GM08714 (cell line): ENCODE results near the gene CBR4.
"Not testable (repeated sequence)": the region's sequence is repeated elsewhere in the genome, so short reads cannot be mapped to it uniquely, and the experiment has no call there.

Source experiments
- H3K4me3 ChIP-seq: fragments of 200-500 bp; sonication (Bioruptor generic); 2 replicates; pipeline ENCODE4 v1.5.1; 2014; ENCODE audit warnings: mild to moderate bottlenecking, low read length, inconsistent platforms
- ZNF274 ChIP-seq: IDR thresholded peaks from 2 replicates; pipeline ENCODE4 v1.6.1; 2012; ENCODE audit warnings: mild to moderate bottlenecking, low read depth, low read length

CBR4 gene

GRCh38 chr4:169044714-169045447, 34.8 kb upstream of the CBR4 start:
- no peak for TF ChIP-seq ZNF274
- H3K4me3 ChIP-seq, result no peak overlapping the region

GRCh38 chr4:169042608-169043007, 32.6 kb upstream of the CBR4 start:
- TF ChIP-seq ZNF274, result no peak
- H3K4me3 ChIP-seq, result no peak overlapping the region

GRCh38 chr4:169040559-169041261, 30.7 kb upstream of the CBR4 start:
- H3K4me3 ChIP-seq, result no peak overlapping the region
- TF ChIP-seq ZNF274, result no peak

- TF ChIP-seq ZNF274, result no peak
Observed at GRCh38 chr4:169039251-169039954, 29.3 kb upstream of the CBR4 start.

GRCh38 chr4:169037506-169037905, 27.5 kb upstream of the CBR4 start:
- no peak for TF ChIP-seq ZNF274
- no peak overlapping the region for H3K4me3 ChIP-seq

More at GRCh38 chr4:169039251-169039954, 29.3 kb upstream of the CBR4 start:
- no peak overlapping the region for H3K4me3 ChIP-seq

GRCh38 chr4:169035871-169036620, 26.0 kb upstream of the CBR4 start:
- not testable (repeated sequence) for H3K4me3 ChIP-seq

GRCh38 chr4:169033660-169034059, 23.6 kb upstream of the CBR4 start:
- TF ChIP-seq ZNF274, result no peak
- no peak overlapping the region for H3K4me3 ChIP-seq

- no peak for TF ChIP-seq ZNF274
- H3K4me3 ChIP-seq, result no peak overlapping the region
Observed at GRCh38 chr4:169032883-169033645, 23.0 kb upstream of the CBR4 start.

GRCh38 chr4:169032194-169032593, 22.1 kb upstream of the CBR4 start:
- TF ChIP-seq ZNF274, result no peak
- no peak overlapping the region for H3K4me3 ChIP-seq

- no peak overlapping the region for H3K4me3 ChIP-seq
- no peak for TF ChIP-seq ZNF274
Observed at GRCh38 chr4:169031392-169031791, 21.3 kb upstream of the CBR4 start.

- TF ChIP-seq ZNF274, result no peak
- H3K4me3 ChIP-seq, result no peak overlapping the region
Observed at GRCh38 chr4:169030562-169030982, 20.5 kb upstream of the CBR4 start.

GRCh38 chr4:169029947-169030346, 19.9 kb upstream of the CBR4 start:
- no peak for TF ChIP-seq ZNF274
- no peak overlapping the region for H3K4me3 ChIP-seq

GRCh38 chr4:169027663-169028062, 17.6 kb upstream of the CBR4 start:
- no peak overlapping the region for H3K4me3 ChIP-seq
- no peak for TF ChIP-seq ZNF274
